NT2/D1 (cell line): ENCODE measurements around the gene CD4.

Source experiments
- DNase-seq: peaks from one replicate; pipeline ENCODE4 v3.0.0-alpha.2; 2011; ENCODE audit warnings: low read depth, low spot score
- H3K27me3 ChIP-seq: 2 replicates; pipeline ENCODE4 v1.6.0; 2011; ENCODE audit warnings: mild to moderate bottlenecking; ENCODE audit not compliant: insufficient read length, insufficient read depth
- H3K36me3 ChIP-seq: 2 replicates; pipeline ENCODE4 v1.6.1; 2011; ENCODE audit warnings: mild to moderate bottlenecking, low read length, mixed read lengths; ENCODE audit not compliant: insufficient read depth, insufficient read length
- H3K4me1 ChIP-seq: 2 replicates; pipeline ENCODE4 v1.5.1; 2011; ENCODE audit not compliant: insufficient read depth, insufficient read length
- H3K4me3 ChIP-seq: 2 replicates; pipeline ENCODE4 v1.5.1; 2011; ENCODE audit warnings: low read depth; ENCODE audit not compliant: insufficient read length
- H3K9ac ChIP-seq: 2 replicates; pipeline ENCODE4 v1.6.0; 2011; ENCODE audit warnings: low read depth; ENCODE audit not compliant: insufficient read length
- H3K9me3 ChIP-seq: 2 replicates; pipeline ENCODE4 v1.5.1; 2011; ENCODE audit warnings: mild to moderate bottlenecking, low read length; ENCODE audit not compliant: insufficient read depth
- SUZ12 ChIP-seq: IDR thresholded peaks from 2 replicates; pipeline ENCODE4 v1.6.1; 2011; ENCODE audit not compliant: insufficient read length, insufficient read depth; ENCODE audit errors: extremely low read depth
- YY1 ChIP-seq: IDR thresholded peaks from 2 replicates; pipeline ENCODE4 v1.6.1; 2011; ENCODE audit not compliant: insufficient read length, insufficient read depth
- ZNF274 ChIP-seq: IDR thresholded peaks from 2 replicates; pipeline ENCODE4 v1.6.1; 2011; ENCODE audit warnings: mild to moderate bottlenecking, low read depth, low read length

Gene CD4

GRCh38 chr12:6779708-6780432, 9.5 kb upstream of the CD4 start:
- Histone ChIP-seq H3K27me3 (peaks cover 33% of the 10 kb centered on the region), H3K4me3 (no peak overlapping the region), H3K9ac (peak overlapping the region; percentile 57), H3K4me1 (peaks cover 34% of the 10 kb centered on the region), H3K36me3 (peaks cover 13% of the 10 kb centered on the region), H3K9me3 (no peaks in the 10 kb centered on the region)
- TF ChIP-seq YY1 (no peak), ZNF274 (no peak), SUZ12 (no peak)
- no peak for DNase-seq

GRCh38 chr12:6780573-6780972, 8.8 kb upstream of the CD4 start:
- Histone ChIP-seq H3K9me3 (no peaks in the 10 kb centered on the region), H3K27me3 (peaks cover 26% of the 10 kb centered on the region), H3K36me3 (peaks cover 8% of the 10 kb centered on the region), H3K4me3 (no peak overlapping the region), H3K9ac (no peak overlapping the region), H3K4me1 (peaks cover 37% of the 10 kb centered on the region)
- DNase-seq: no peak
- TF ChIP-seq SUZ12: no peak
- no peak for TF ChIP-seq YY1
- TF ChIP-seq ZNF274: no peak

DNA sequence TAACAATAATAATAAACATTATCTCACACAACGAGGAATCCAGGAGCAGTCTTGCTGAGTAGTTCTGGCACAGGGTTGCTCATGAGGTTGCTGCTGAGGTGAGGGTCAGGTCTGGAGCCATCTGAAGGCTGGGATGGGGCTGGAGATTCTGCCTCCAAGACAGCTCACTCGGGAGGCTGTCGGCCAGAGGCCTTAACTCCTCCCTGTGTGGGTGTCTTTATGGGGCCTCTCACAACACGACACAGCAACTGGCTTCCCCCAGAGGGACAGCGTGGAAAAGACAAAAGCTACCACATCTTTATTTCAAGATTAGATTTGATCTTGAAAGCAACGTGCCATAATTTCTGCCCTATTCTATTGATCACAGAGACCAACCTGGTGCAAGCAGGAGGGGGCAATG, 7.2 kb upstream of the CD4 start:
- DNase-seq: no peak
- H3K4me3 ChIP-seq: no peak overlapping the region
- peaks cover 39% of the 10 kb centered on the region for H3K4me1 ChIP-seq
- H3K9me3 ChIP-seq: no peaks in the 10 kb centered on the region
- no peak overlapping the region for H3K9ac ChIP-seq
- TF ChIP-seq SUZ12 (no peak), YY1 (no peak), ZNF274 (no peak)
- no peaks in the 10 kb centered on the region for H3K36me3 ChIP-seq
- H3K27me3 ChIP-seq: peaks cover 12% of the 10 kb centered on the region

- Histone ChIP-seq H3K27me3 (peaks cover 4% of the 10 kb centered on the region), H3K4me1 (peaks cover 30% of the 10 kb centered on the region), H3K9me3 (no peaks in the 10 kb centered on the region), H3K9ac (no peak overlapping the region), H3K4me3 (no peak overlapping the region), H3K36me3 (no peaks in the 10 kb centered on the region)
- TF ChIP-seq YY1 (no peak), SUZ12 (no peak), ZNF274 (no peak)
- DNase-seq: no peak
Measured at GRCh38 chr12:6782850-6783566, 6.3 kb upstream of the CD4 start.

DNA sequence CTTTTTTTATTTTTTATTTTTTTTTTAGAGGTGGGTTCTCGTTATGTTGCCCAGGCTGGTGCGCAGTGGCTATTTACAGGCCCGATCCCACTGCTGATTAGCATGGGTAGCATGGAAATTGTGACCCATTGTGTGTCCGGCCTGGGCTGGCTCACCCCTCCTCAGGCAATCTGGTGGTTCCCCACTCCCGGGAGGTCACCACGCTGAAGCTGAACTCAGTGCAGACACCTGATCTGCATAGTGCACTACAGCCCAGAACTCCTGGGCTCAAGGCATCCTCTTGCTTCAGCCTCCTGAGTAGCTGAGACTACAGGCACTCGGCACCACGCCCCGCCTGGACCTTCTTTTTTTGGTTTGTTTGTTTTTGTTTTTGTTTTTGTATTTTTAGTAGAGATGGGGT, 5.5 kb upstream of the CD4 start:
- H3K4me3 ChIP-seq: no peak overlapping the region
- H3K9ac ChIP-seq: no peak overlapping the region
- H3K27me3 ChIP-seq: no peaks in the 10 kb centered on the region
- DNase-seq: no peak
- peaks cover 30% of the 10 kb centered on the region for H3K4me1 ChIP-seq
- TF ChIP-seq SUZ12 (no peak), YY1 (no peak), ZNF274 (no peak)
- H3K9me3 ChIP-seq: no peaks in the 10 kb centered on the region
- H3K36me3 ChIP-seq: no peaks in the 10 kb centered on the region

DNA sequence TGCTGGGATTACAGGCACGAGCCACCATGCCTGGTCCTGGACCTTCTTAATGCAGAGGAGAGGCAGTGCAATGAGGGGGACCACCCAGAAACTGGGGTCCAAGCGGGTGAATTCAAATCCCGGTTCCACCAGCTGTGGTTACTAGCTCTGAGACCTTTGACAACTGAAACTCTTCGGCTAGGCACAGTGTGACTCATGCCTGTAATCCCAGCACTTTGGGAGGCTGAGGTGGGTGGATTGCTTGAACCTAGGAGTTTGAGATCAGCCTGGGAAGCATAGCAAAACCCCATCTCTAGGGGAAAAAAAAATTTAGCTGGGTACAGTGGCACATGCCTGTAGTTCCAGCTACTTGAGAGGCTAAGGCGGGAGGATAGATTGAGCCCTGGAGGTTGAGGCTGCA, 5.0 kb upstream of the CD4 start:
- Histone ChIP-seq H3K9me3 (no peaks in the 10 kb centered on the region), H3K36me3 (no peaks in the 10 kb centered on the region), H3K27me3 (no peaks in the 10 kb centered on the region), H3K9ac (peak overlapping the region; percentile 0), H3K4me3 (no peak overlapping the region), H3K4me1 (peaks cover 30% of the 10 kb centered on the region)
- DNase-seq: no peak
- TF ChIP-seq YY1 (no peak), SUZ12 (no peak), ZNF274 (no peak)

DNA sequence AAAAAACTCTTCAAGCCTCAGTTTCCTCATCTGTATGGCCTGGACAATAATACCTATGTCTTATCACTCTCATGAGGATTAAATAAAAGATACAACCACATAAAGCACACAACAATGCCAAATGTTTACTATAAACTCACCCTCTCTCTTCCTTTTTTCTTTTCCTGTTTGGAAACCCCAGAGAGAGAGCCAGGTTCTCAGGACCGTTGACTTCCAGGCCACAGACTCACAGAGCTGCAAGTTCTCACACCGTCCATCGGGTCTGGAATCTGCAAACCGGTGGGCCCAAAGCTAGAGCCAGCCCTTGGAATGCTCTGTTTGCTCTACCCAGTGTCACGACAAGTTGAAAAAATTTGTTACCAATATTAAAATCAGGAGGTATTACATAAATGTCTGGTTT, 4.6 kb upstream of the CD4 start:
- Histone ChIP-seq H3K27me3 (no peaks in the 10 kb centered on the region), H3K9ac (peak overlapping the region; percentile 0), H3K4me3 (no peak overlapping the region), H3K9me3 (no peaks in the 10 kb centered on the region), H3K36me3 (no peaks in the 10 kb centered on the region), H3K4me1 (peaks cover 31% of the 10 kb centered on the region)
- TF ChIP-seq ZNF274: no peak
- no peak for TF ChIP-seq SUZ12
- TF ChIP-seq YY1: no peak
- no peak for DNase-seq
